BE2C (cell line): ENCODE results near the gene PTP4A2.

Experiments used
- DNase-seq: peaks from one replicate; pipeline ENCODE4 v3.0.0-alpha.2; 2020
- H3K27me3 ChIP-seq: fragments of 250-450 bp; sonication (Bioruptor Pico); 2 replicates; pipeline ENCODE4 v1.5.1; 2020; ENCODE audit warnings: mild to moderate bottlenecking
- H3K36me3 ChIP-seq: fragments of 250-450 bp; sonication (Bioruptor Pico); 2 replicates; pipeline ENCODE4 v1.5.1; 2020; ENCODE audit warnings: mild to moderate bottlenecking
- H3K4me1 ChIP-seq: fragments of 250-450 bp; sonication (Bioruptor Pico); 2 replicates; pipeline ENCODE4 v1.5.1; 2020
- H3K4me3 ChIP-seq: 2 replicates; pipeline ENCODE4 v1.5.1; 2011; ENCODE audit warnings: low read depth, low read length
- H3K9me3 ChIP-seq: fragments of 250-450 bp; sonication (Bioruptor Pico); 2 replicates; pipeline ENCODE4 v1.5.1; 2020
- CTCF ChIP-seq: IDR thresholded peaks from 2 replicates; pipeline ENCODE4 v1.5.1; 2012; ENCODE audit warnings: mild to moderate bottlenecking, low read depth, low read length

Gene PTP4A2

GRCh38 chr1:31883357-31883942 is 54.7 kb downstream of the PTP4A2 start:
- H3K4me3 ChIP-seq = no peak overlapping the region
- no peak for TF ChIP-seq CTCF
- H3K4me1 ChIP-seq = no peaks in the 10 kb centered on the region
- no peaks in the 10 kb centered on the region for H3K36me3 ChIP-seq
- no peaks in the 10 kb centered on the region for H3K27me3 ChIP-seq
- DNase-seq = no peak
- H3K9me3 ChIP-seq = no peaks in the 10 kb centered on the region

GRCh38 chr1:31881688-31882000 is 56.5 kb downstream of the PTP4A2 start:
- TF ChIP-seq CTCF = no peak
- no peak for DNase-seq
- no peak overlapping the region for H3K4me3 ChIP-seq
- H3K4me1 ChIP-seq = no peaks in the 10 kb centered on the region
- H3K27me3 ChIP-seq = no peaks in the 10 kb centered on the region
- no peaks in the 10 kb centered on the region for H3K9me3 ChIP-seq
- H3K36me3 ChIP-seq = no peaks in the 10 kb centered on the region

- Histone ChIP-seq H3K36me3 (no peaks in the 10 kb centered on the region), H3K4me3 (no peak overlapping the region), H3K4me1 (no peaks in the 10 kb centered on the region), H3K9me3 (no peaks in the 10 kb centered on the region), H3K27me3 (no peaks in the 10 kb centered on the region)
- no peak for TF ChIP-seq CTCF
- DNase-seq = no peak
These were observed 57.0 kb downstream of the PTP4A2 start for GRCh38 chr1:31880957-31881687.

- Histone ChIP-seq H3K9me3 (no peaks in the 10 kb centered on the region), H3K27me3 (no peaks in the 10 kb centered on the region), H3K36me3 (no peaks in the 10 kb centered on the region), H3K4me3 (no peak overlapping the region), H3K4me1 (no peaks in the 10 kb centered on the region)
- no peak for TF ChIP-seq CTCF
- no peak for DNase-seq
These were observed 58.1 kb downstream of the PTP4A2 start for GRCh38 chr1:31879981-31880608.

- Histone ChIP-seq H3K4me3 (no peak overlapping the region), H3K4me1 (no peaks in the 10 kb centered on the region), H3K9me3 (no peaks in the 10 kb centered on the region), H3K27me3 (no peaks in the 10 kb centered on the region), H3K36me3 (no peaks in the 10 kb centered on the region)
- no peak for DNase-seq
- no peak for TF ChIP-seq CTCF
These were observed 60.1 kb downstream of the PTP4A2 start for GRCh38 chr1:31878058-31878457.

- no peaks in the 10 kb centered on the region for H3K27me3 ChIP-seq
- no peak overlapping the region for H3K4me3 ChIP-seq
- no peaks in the 10 kb centered on the region for H3K36me3 ChIP-seq
- H3K4me1 ChIP-seq = no peaks in the 10 kb centered on the region
- H3K9me3 ChIP-seq = no peaks in the 10 kb centered on the region
- DNase-seq = no peak
- TF ChIP-seq CTCF = no peak
These were observed 60.6 kb downstream of the PTP4A2 start for GRCh38 chr1:31877544-31877943.
